Caco-2 (cell line): ENCODE results near the gene MTHFD1L. TPM values are rescaled to one million over a fixed set of nuclear protein-coding genes. Genes with fewer than 3 reads are reported as not detected.

Experiments
- BruUV-seq: library from RNA; stranded (reverse); fragments of 400-500 nt; replicated peaks from 2 replicates; lab custom pipeline; 2021; lab: Mats Ljungman, UMichigan
- CTCF ChIA-PET: fragments of 300-600 bp; sonication (Branson Sonifier 250); formaldehyde crosslinking; loops from one replicate; lab custom pipeline; 2022; ENCODE audit warnings: antibody characterized with exemption; lab: Charles Lee
- POLR2A ChIA-PET: fragments of 300-600 bp; sonication (Branson Sonifier 250); formaldehyde crosslinking; loops from one replicate; lab custom pipeline; 2022; ENCODE audit warnings: antibody characterized with exemption; lab: Charles Lee
- DNase-seq, 2 experiments: peaks; one replicate each; pipeline versions ENCODE4 v3.0.0 to v3.0.0-alpha.2; 2020 to 2022
- H3K27me3 ChIP-seq: replicated peaks from 2 replicates; pipeline ENCODE4 v1.6.0; 2011; ENCODE audit warnings: low read length; ENCODE audit not compliant: control insufficient read depth, insufficient read depth
- H3K36me3 ChIP-seq: 2 replicates; pipeline ENCODE4 v1.5.1; 2011; ENCODE audit warnings: low read length; ENCODE audit not compliant: control insufficient read depth, insufficient read depth
- H3K4me1 ChIP-seq: fragments of 250-450 bp; sonication (Bioruptor Pico); 2 replicates; pipeline ENCODE4 v1.5.1; 2020; ENCODE audit warnings: mild to moderate bottlenecking
- H3K4me3 ChIP-seq: 2 replicates; pipeline ENCODE4 v1.5.1; 2011; ENCODE audit warnings: low read depth, mild to moderate bottlenecking, control low read depth, low read length
- H3K9me3 ChIP-seq: fragments of 250-450 bp; sonication (Bioruptor Pico); 2 replicates; pipeline ENCODE4 v1.5.1; 2020; ENCODE audit warnings: mild to moderate bottlenecking, moderate library complexity
- H3K27ac Mint-ChIP-seq: one replicate; pipeline ENCODE4 v1.8.0; 2022; ENCODE audit warnings: mixed read lengths; ENCODE audit not compliant: unreplicated experiment
- H3K27me3 Mint-ChIP-seq: one replicate; pipeline ENCODE4 v1.8.0; 2022; ENCODE audit warnings: mixed read lengths; ENCODE audit not compliant: insufficient read depth, unreplicated experiment
- H3K36me3 Mint-ChIP-seq: one replicate; pipeline ENCODE4 v1.8.0; 2022; ENCODE audit warnings: mild to moderate bottlenecking, mixed read lengths; ENCODE audit not compliant: insufficient read depth, unreplicated experiment
- H3K4me1 Mint-ChIP-seq: one replicate; pipeline ENCODE4 v1.8.0; 2022; ENCODE audit warnings: low read depth, mixed read lengths; ENCODE audit not compliant: unreplicated experiment
- H3K4me3 Mint-ChIP-seq: one replicate; pipeline ENCODE4 v1.8.0; 2022; ENCODE audit warnings: mild to moderate bottlenecking, moderate library complexity, mixed read lengths; ENCODE audit not compliant: unreplicated experiment
- H3K9me3 Mint-ChIP-seq: one replicate; pipeline ENCODE4 v1.8.0; 2022; ENCODE audit warnings: mixed read lengths; ENCODE audit not compliant: unreplicated experiment
- intact Hi-C: fragments of 100-400 bp; cut with micrococcal nuclease; formaldehyde crosslinking; loops from one replicate; pipeline ENCODE4 v1.10.0; 2022; ENCODE audit not compliant: unreplicated experiment
- total RNA-seq: library from RNA; stranded (reverse); gene quantifications from 2 replicates; pipeline ENCODE4 v1.2.3, GENCODE V29; 2022
- TF ChIP-seq, protein P1 (sequence below), 2 experiments: fragments of 200-600 bp in 1 of 2; IDR thresholded peaks; 1 replicate in 1 of 2; 2 replicates in 1 of 2; pipeline versions ENCODE4 v1.5.1 to v1.8.0; 2011 to 2022; ENCODE audit warnings: antibody characterized with exemption in 1 of 2, control low read depth in 1 of 2, inconsistent platforms in 1 of 2, low read depth in 1 of 2, low read length in 1 of 2, mild to moderate bottlenecking in 1 of 2, moderate library complexity in 1 of 2; ENCODE audit not compliant: insufficient read depth in 1 of 2, severe bottlenecking in 1 of 2, unreplicated experiment in 1 of 2

MTHFD1L gene
- total RNA-seq, 1 experiment from 2014 or later: 102 TPM

DNA sequence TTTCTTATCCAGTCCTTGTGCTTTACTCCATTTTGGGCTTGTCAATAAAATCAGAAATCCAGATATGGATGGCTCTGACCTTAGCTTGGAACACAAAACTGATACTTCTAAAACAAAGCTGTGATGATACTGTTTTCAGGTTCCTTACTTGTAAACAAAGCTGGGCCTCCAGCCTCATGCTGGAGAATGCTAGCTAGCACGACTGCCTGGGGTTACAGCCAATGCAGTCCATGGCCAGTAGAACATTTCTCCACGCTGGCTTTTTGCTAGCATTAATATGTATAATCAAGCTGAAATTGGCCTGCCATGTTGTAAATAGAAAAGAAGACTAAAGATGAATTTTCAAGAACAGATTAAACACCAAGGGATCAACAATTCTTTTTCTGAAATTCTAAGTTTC, 63.9 kb downstream of the MTHFD1L start:
- peaks cover 61% of the 10 kb centered on the region for H3K36me3 Mint-ChIP-seq
- ChIA-PET CTCF (interaction anchor here (1.1 to 2.1 kb wide), 2 partner anchors 38 to 112 kb away, joined by 3 to 18 read pairs; no protein-coding TSS in a partner anchor), POLR2A (no interaction called here)
- Histone ChIP-seq H3K36me3 (no peaks in the 10 kb centered on the region; the same call in 1 of the 2 replicates), H3K4me1 (peaks cover 15% of the 10 kb centered on the region; the same call in 1 of the 2 replicates), H3K9me3 (no peaks in the 10 kb centered on the region), H3K27me3 (no peaks in the 10 kb centered on the region), H3K4me3 (no peak overlapping the region)
- H3K27me3 Mint-ChIP-seq: no peaks in the 10 kb centered on the region
- no TSS peak for BruUV-seq
- H3K4me3 Mint-ChIP-seq: no peak overlapping the region
- peaks cover 38% of the 10 kb centered on the region for H3K4me1 Mint-ChIP-seq
- TF ChIP-seq, protein P1, sequence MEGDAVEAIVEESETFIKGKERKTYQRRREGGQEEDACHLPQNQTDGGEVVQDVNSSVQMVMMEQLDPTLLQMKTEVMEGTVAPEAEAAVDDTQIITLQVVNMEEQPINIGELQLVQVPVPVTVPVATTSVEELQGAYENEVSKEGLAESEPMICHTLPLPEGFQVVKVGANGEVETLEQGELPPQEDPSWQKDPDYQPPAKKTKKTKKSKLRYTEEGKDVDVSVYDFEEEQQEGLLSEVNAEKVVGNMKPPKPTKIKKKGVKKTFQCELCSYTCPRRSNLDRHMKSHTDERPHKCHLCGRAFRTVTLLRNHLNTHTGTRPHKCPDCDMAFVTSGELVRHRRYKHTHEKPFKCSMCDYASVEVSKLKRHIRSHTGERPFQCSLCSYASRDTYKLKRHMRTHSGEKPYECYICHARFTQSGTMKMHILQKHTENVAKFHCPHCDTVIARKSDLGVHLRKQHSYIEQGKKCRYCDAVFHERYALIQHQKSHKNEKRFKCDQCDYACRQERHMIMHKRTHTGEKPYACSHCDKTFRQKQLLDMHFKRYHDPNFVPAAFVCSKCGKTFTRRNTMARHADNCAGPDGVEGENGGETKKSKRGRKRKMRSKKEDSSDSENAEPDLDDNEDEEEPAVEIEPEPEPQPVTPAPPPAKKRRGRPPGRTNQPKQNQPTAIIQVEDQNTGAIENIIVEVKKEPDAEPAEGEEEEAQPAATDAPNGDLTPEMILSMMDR (IDR thresholded peaks at IDR 0.05; ENCODE audit: insufficient read depth in 1 of 2, low read depth in 1 of 2, low read length in 1 of 2, severe bottlenecking in 1 of 2, unreplicated experiment in 1 of 2): no peak
- no peak overlapping the region for H3K27ac Mint-ChIP-seq
- intact Hi-C loops: loop anchor here (1.0 kb wide), 1 partner anchor 37 kb away; no protein-coding TSS in a partner anchor
- DNase-seq: no peak
- H3K9me3 Mint-ChIP-seq: no peaks in the 10 kb centered on the region

DNA sequence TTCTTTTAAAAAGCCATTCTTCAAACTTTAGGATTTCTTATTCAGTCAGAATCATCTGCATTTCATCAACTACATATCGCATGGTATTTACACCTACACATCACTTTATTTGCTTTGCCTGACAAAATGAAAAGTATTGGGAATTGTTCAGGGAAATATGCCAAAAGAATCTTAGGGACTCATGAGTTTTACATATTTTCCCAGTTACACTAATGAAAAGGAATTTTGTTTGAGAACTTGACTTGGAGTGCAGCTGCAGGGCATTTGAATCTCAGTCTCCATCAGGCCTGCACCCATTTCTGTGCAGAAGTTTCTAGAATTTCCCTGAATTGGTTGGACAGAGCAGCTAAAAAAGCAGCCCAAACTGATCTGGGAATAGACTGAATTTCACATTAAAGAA, 65.3 kb downstream of the MTHFD1L start:
- H3K27me3 ChIP-seq: no peaks in the 10 kb centered on the region
- no peaks in the 10 kb centered on the region for H3K9me3 Mint-ChIP-seq
- peaks cover 29% of the 10 kb centered on the region for H3K4me1 Mint-ChIP-seq
- POLR2A ChIA-PET: no interaction called here
- CTCF ChIA-PET: no interaction called here
- H3K4me3 ChIP-seq: no peak overlapping the region
- H3K36me3 Mint-ChIP-seq: peaks cover 55% of the 10 kb centered on the region
- H3K36me3 ChIP-seq: no peaks in the 10 kb centered on the region
- no peak for DNase-seq
- H3K27ac Mint-ChIP-seq: no peak overlapping the region
- no peaks in the 10 kb centered on the region for H3K27me3 Mint-ChIP-seq
- TF ChIP-seq, protein P1 (IDR thresholded peaks at IDR 0.05; ENCODE audit: insufficient read depth in 1 of 2, low read depth in 1 of 2, low read length in 1 of 2, severe bottlenecking in 1 of 2, unreplicated experiment in 1 of 2): no peak
- H3K4me1 ChIP-seq: peaks cover 14% of the 10 kb centered on the region; the same call in 1 of the 2 replicates
- H3K4me3 Mint-ChIP-seq: no peak overlapping the region
- BruUV-seq: no TSS peak
- H3K9me3 ChIP-seq: no peaks in the 10 kb centered on the region
- intact Hi-C loops: no loop called here

DNA sequence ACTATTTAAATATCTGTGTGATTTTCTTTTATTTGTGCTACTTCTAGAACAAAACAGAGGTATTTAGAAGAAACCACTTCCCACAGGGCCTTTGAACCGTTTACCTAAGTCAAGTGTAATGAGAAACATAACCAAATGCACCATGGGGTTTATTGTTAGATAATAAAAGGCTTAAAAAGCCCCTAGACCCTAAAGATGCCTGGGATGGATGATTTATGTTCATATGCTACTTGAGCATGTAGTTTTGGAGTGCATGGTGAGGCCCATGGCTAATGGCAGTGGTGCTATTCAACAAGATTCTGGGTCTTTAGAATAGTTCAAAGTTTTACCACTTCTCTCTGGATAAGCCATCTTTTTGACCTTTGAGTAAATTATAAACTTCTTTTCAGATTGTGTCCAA, 65.9 kb downstream of the MTHFD1L start:
- peaks cover 8% of the 10 kb centered on the region; the same call in 1 of the 2 replicates for H3K4me1 ChIP-seq
- peaks cover 24% of the 10 kb centered on the region for H3K4me1 Mint-ChIP-seq
- no TSS peak for BruUV-seq
- ChIA-PET CTCF (no interaction called here), POLR2A (no interaction called here)
- no peaks in the 10 kb centered on the region for H3K27me3 Mint-ChIP-seq
- H3K36me3 Mint-ChIP-seq: peaks cover 55% of the 10 kb centered on the region
- no peaks in the 10 kb centered on the region for H3K36me3 ChIP-seq
- no peaks in the 10 kb centered on the region for H3K9me3 Mint-ChIP-seq
- no peaks in the 10 kb centered on the region for H3K9me3 ChIP-seq
- no peak overlapping the region for H3K4me3 ChIP-seq
- TF ChIP-seq, protein P1 (IDR thresholded peaks at IDR 0.05; ENCODE audit: insufficient read depth in 1 of 2, low read depth in 1 of 2, low read length in 1 of 2, severe bottlenecking in 1 of 2, unreplicated experiment in 1 of 2): no peak
- no peak for DNase-seq
- H3K27ac Mint-ChIP-seq: no peak overlapping the region
- intact Hi-C loops: no loop called here
- H3K27me3 ChIP-seq: no peaks in the 10 kb centered on the region
- no peak overlapping the region for H3K4me3 Mint-ChIP-seq
